Mesenchymal stem cell (in vitro differentiated cells and primary cell): Measurements from ENCODE around the gene IL6R.

ENCODE experiments used
- DNase-seq: peaks from one replicate; pipeline ENCODE4 v3.0.0-alpha.2; 2013
- H2AFZ ChIP-seq: one replicate; pipeline ENCODE4 v1.6.1; 2013; ENCODE audit warnings: low read depth, mild to moderate bottlenecking, control low read depth, inconsistent platforms, low read length, moderate library complexity
- H2AK5ac ChIP-seq: 2 replicates; pipeline ENCODE4 v1.6.1; 2013; ENCODE audit warnings: low read length, moderate library complexity, mild to moderate bottlenecking, inconsistent platforms; ENCODE audit not compliant: severe bottlenecking
- H2BK120ac ChIP-seq: one replicate; pipeline ENCODE4 v1.6.1; 2013; ENCODE audit warnings: low read depth, mild to moderate bottlenecking, inconsistent platforms, low read length, moderate library complexity
- H2BK12ac ChIP-seq, 2 experiments: one replicate each; pipeline ENCODE4 v1.6.1; 2013; ENCODE audit warnings: inconsistent platforms in 2 of 2, low read length in 2 of 2, mild to moderate bottlenecking in 2 of 2, moderate library complexity in 2 of 2, control low read depth in 1 of 2
- H2BK15ac ChIP-seq: one replicate; pipeline ENCODE4 v1.6.1; 2013; ENCODE audit warnings: mild to moderate bottlenecking, low read depth, inconsistent platforms; ENCODE audit not compliant: poor library complexity, severe bottlenecking
- H2BK5ac ChIP-seq: 2 replicates; pipeline ENCODE4 v1.6.1; 2013; ENCODE audit warnings: low read depth, mild to moderate bottlenecking, low read length, control low read depth, inconsistent platforms; ENCODE audit not compliant: poor library complexity, severe bottlenecking
- H3K14ac ChIP-seq, 2 experiments: one replicate each; pipeline ENCODE4 v1.6.1; 2013; ENCODE audit warnings: inconsistent platforms in 2 of 2, low read length in 2 of 2, control low read depth in 1 of 2, mild to moderate bottlenecking in 1 of 2, moderate library complexity in 1 of 2
- H3K18ac ChIP-seq, 2 experiments: one replicate each; pipeline ENCODE4 v1.6.1; 2013; ENCODE audit warnings: inconsistent platforms in 2 of 2, low read length in 2 of 2, control low read depth in 1 of 2, low read depth in 1 of 2, mild to moderate bottlenecking in 1 of 2
- H3K23ac ChIP-seq, 2 experiments: one replicate each; pipeline ENCODE4 v1.6.1; 2013; ENCODE audit warnings: inconsistent platforms in 2 of 2, low read length in 2 of 2, mild to moderate bottlenecking in 2 of 2, moderate library complexity in 2 of 2, control low read depth in 1 of 2
- H3K27ac ChIP-seq: 2 replicates; pipeline ENCODE4 v1.5.1; 2013; ENCODE audit warnings: mild to moderate bottlenecking, moderate library complexity, low read length, control low read depth, inconsistent platforms; ENCODE audit not compliant: poor library complexity, severe bottlenecking
- H3K27me3 ChIP-seq, 2 experiments: 2 replicates each; pipeline versions ENCODE4 v1.6.1 to v1.7.0; 2013; ENCODE audit warnings: low read length in 2 of 2, mild to moderate bottlenecking in 2 of 2, moderate library complexity in 2 of 2, control low read depth in 1 of 2, inconsistent platforms in 1 of 2; ENCODE audit not compliant: control insufficient read depth in 1 of 2, insufficient read depth in 1 of 2
- H3K36me3 ChIP-seq, 2 experiments: 2 replicates each; pipeline versions ENCODE4 v1.6.1 to v1.7.0; 2013; ENCODE audit warnings: low read length in 2 of 2, control low read depth in 1 of 2, inconsistent platforms in 1 of 2, low read depth in 1 of 2, mild to moderate bottlenecking in 1 of 2; ENCODE audit not compliant: insufficient read depth in 2 of 2, control insufficient read depth in 1 of 2
- H3K4ac ChIP-seq, 2 experiments: one replicate each; pipeline ENCODE4 v1.6.1; 2013; ENCODE audit warnings: inconsistent platforms in 2 of 2, low read length in 2 of 2, mild to moderate bottlenecking in 2 of 2, moderate library complexity in 2 of 2, control low read depth in 1 of 2, low read depth in 1 of 2
- H3K4me1 ChIP-seq: 2 replicates; pipeline ENCODE4 v1.6.1; 2013; ENCODE audit warnings: low read depth, low read length, control low read depth; ENCODE audit not compliant: control insufficient read depth, insufficient read depth
- H3K4me2 ChIP-seq: 2 replicates; pipeline ENCODE4 v1.6.1; 2013; ENCODE audit warnings: low read length, mild to moderate bottlenecking, inconsistent platforms; ENCODE audit not compliant: poor library complexity, severe bottlenecking
- H3K4me3 ChIP-seq, 2 experiments: 2 replicates each; pipeline versions ENCODE4 v1.5.1 to v1.7.0; 2013; ENCODE audit warnings: low read length in 2 of 2, mild to moderate bottlenecking in 2 of 2, control low read depth in 1 of 2, low read depth in 1 of 2; ENCODE audit not compliant: insufficient read depth in 1 of 2
- H3K79me1 ChIP-seq: replicated peaks from 2 replicates; pipeline ENCODE4 v1.6.1; 2013; ENCODE audit warnings: mild to moderate bottlenecking, control low read depth, low read length, inconsistent platforms; ENCODE audit not compliant: poor library complexity, severe bottlenecking
- H3K9ac ChIP-seq: 2 replicates; pipeline ENCODE4 v1.7.0; 2013; ENCODE audit warnings: mild to moderate bottlenecking, low read length, moderate library complexity
- H3K9me3 ChIP-seq: 2 replicates; pipeline ENCODE4 v1.7.0; 2013; ENCODE audit warnings: mild to moderate bottlenecking, low read length; ENCODE audit not compliant: control insufficient read depth
- H4K8ac ChIP-seq: one replicate; pipeline ENCODE4 v1.6.1; 2013; ENCODE audit warnings: inconsistent platforms, mild to moderate bottlenecking, low read length, moderate library complexity
- H4K91ac ChIP-seq: one replicate; pipeline ENCODE4 v1.6.1; 2013; ENCODE audit warnings: mild to moderate bottlenecking, low read length, inconsistent platforms
- WGBS: methylation state at CpG from one replicate; pipeline ENCODE4 v1.1.7; 2013; ENCODE audit warnings: mixed read lengths; 5-methylcytosine and 5-hydroxymethylcytosine counted together

IL6R gene

GRCh38 chr1:154463512-154463990 lies 58.4 kb downstream of the IL6R start:
- peak overlapping the region; percentile 46 to 100 for H2BK12ac ChIP-seq
- no peaks in the 10 kb centered on the region for H3K9me3 ChIP-seq
- peak overlapping the region; percentile 99 for H3K27ac ChIP-seq
- peaks cover 7 to 21% of the 10 kb centered on the region in 2 experiments for H3K36me3 ChIP-seq
- no peak overlapping the region for H3K4me2 ChIP-seq
- WGBS, result 72% methylated on average over 4 of the region's 4 CpGs
- H3K23ac ChIP-seq, result peak overlapping the region in 1 of 2 experiments; percentile 60
- peak overlapping the region; percentile 82 for H2BK15ac ChIP-seq
- H3K14ac ChIP-seq, result peak overlapping the region in 1 of 2 experiments; percentile 84
- H2BK120ac ChIP-seq, result no peak overlapping the region
- peak overlapping the region; percentile 45 for H3K9ac ChIP-seq
- H3K79me1 ChIP-seq, result no peaks in the 10 kb centered on the region
- H3K4me3 ChIP-seq, result no peak overlapping the region
- peak overlapping the region; percentile 57 for H2AFZ ChIP-seq
- H2AK5ac ChIP-seq, result peak overlapping the region; percentile 67
- DNase-seq, result no peak
- H3K27me3 ChIP-seq, result no peaks in the 10 kb centered on the region
- peak overlapping the region; percentile 96 for H4K91ac ChIP-seq
- H4K8ac ChIP-seq, result peak overlapping the region; percentile 81
- peaks cover 24% of the 10 kb centered on the region for H3K4me1 ChIP-seq
- H2BK5ac ChIP-seq, result peak overlapping the region; percentile 96
- H3K18ac ChIP-seq, result peak overlapping the region; percentile 81 to 92
- H3K4ac ChIP-seq, result peak overlapping the region; percentile 45 to 92

GRCh38 chr1:154465621-154466195 lies 60.6 kb downstream of the IL6R start:
- Histone ChIP-seq H3K4ac (peak overlapping the region in 1 of 2 experiments; percentile 54), H2BK15ac (no peak overlapping the region), H3K4me1 (peaks cover 25% of the 10 kb centered on the region), H3K9ac (peak overlapping the region; percentile 56), H3K23ac (no peak overlapping the region), H4K8ac (no peak overlapping the region), H2BK120ac (no peak overlapping the region), H3K9me3 (no peaks in the 10 kb centered on the region), H2AFZ (no peak overlapping the region), H3K27me3 (no peaks in the 10 kb centered on the region), H2BK5ac (no peak overlapping the region), H3K36me3 (peaks cover 10 to 16% of the 10 kb centered on the region in 2 experiments), H3K4me2 (no peak overlapping the region), H3K14ac (no peak overlapping the region), H2BK12ac (peak overlapping the region in 1 of 2 experiments; percentile 32), H4K91ac (peak overlapping the region; percentile 65), H3K27ac (no peak overlapping the region), H2AK5ac (peak overlapping the region; percentile 97), H3K4me3 (no peak overlapping the region), H3K79me1 (no peaks in the 10 kb centered on the region), H3K18ac (no peak overlapping the region)
- DNase-seq, result no peak
- WGBS, result 96% methylated on average over 5 of the region's 8 CpGs

- Histone ChIP-seq H3K4me1 (peaks cover 25% of the 10 kb centered on the region), H2BK12ac (no peak overlapping the region), H3K14ac (no peak overlapping the region), H3K4ac (no peak overlapping the region), H3K23ac (no peak overlapping the region), H3K36me3 (peaks cover 10 to 16% of the 10 kb centered on the region in 2 experiments), H3K27me3 (no peaks in the 10 kb centered on the region), H4K8ac (no peak overlapping the region), H2BK5ac (no peak overlapping the region), H3K4me2 (no peak overlapping the region), H3K4me3 (no peak overlapping the region), H3K79me1 (no peaks in the 10 kb centered on the region), H3K9ac (peak overlapping the region; percentile 56), H3K27ac (no peak overlapping the region), H3K18ac (no peak overlapping the region), H2BK15ac (no peak overlapping the region), H2BK120ac (no peak overlapping the region), H4K91ac (peak overlapping the region; percentile 12), H2AK5ac (peak overlapping the region; percentile 97), H3K9me3 (no peaks in the 10 kb centered on the region), H2AFZ (no peak overlapping the region)
- no peak for DNase-seq
- 75% methylated on average over 3 of the region's 3 CpGs for WGBS
Measured at GRCh38 chr1:154466206-154466605, 61.1 kb downstream of the IL6R start.

DNA sequence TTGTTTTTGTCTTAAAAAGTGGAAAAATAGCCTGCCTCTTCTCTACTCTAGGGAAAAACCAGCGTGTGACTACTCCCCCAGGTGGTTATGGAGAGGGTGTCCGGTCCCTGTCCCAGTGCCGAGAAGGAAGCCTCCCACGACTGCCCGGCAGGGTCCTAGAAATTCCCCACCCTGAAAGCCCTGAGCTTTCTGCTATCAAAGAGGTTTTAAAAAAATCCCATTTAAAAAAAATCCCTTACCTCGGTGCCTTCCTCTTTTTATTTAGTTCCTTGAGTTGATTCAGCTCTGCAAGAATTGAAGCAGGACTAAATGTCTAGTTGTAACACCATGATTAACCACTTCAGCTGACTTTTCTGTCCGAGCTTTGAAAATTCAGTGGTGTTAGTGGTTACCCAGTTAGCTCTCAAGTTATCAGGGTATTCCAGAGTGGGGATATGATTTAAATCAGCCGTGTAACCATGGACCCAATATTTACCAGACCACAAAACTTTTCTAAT lies 61.8 kb downstream of the IL6R start:
- peaks cover 25% of the 10 kb centered on the region for H3K4me1 ChIP-seq
- 71% methylated on average over 5 of the region's 8 CpGs for WGBS

More for the DNA sequence above, 61.8 kb downstream of the IL6R start:
- no peak for DNase-seq
- Histone ChIP-seq H3K9ac (no peak overlapping the region), H3K4ac (no peak overlapping the region), H3K4me2 (no peak overlapping the region), H2BK15ac (no peak overlapping the region), H3K79me1 (no peaks in the 10 kb centered on the region), H4K8ac (no peak overlapping the region), H3K36me3 (peaks cover 10 to 13% of the 10 kb centered on the region in 2 experiments), H2AFZ (no peak overlapping the region), H3K27me3 (no peaks in the 10 kb centered on the region), H3K14ac (no peak overlapping the region), H2BK120ac (no peak overlapping the region), H2BK12ac (no peak overlapping the region), H3K18ac (no peak overlapping the region), H2AK5ac (peak overlapping the region; percentile 35), H4K91ac (no peak overlapping the region), H3K4me3 (no peak overlapping the region), H2BK5ac (no peak overlapping the region), H3K27ac (no peak overlapping the region), H3K23ac (no peak overlapping the region), H3K9me3 (no peaks in the 10 kb centered on the region)
